IPS DF 4.7 (cell line): ENCODE data around the gene INPP4B.
"Not testable (repeated sequence)": the region's sequence is repeated elsewhere in the genome, so short reads cannot be mapped to it uniquely, and the experiment has no call there.

Source experiments
- DNase-seq: peaks from one replicate; pipeline ENCODE4 v3.0.0-alpha.2; 2013; ENCODE audit warnings: low spot score; ENCODE audit errors: extremely low read depth

Gene INPP4B

DNA sequence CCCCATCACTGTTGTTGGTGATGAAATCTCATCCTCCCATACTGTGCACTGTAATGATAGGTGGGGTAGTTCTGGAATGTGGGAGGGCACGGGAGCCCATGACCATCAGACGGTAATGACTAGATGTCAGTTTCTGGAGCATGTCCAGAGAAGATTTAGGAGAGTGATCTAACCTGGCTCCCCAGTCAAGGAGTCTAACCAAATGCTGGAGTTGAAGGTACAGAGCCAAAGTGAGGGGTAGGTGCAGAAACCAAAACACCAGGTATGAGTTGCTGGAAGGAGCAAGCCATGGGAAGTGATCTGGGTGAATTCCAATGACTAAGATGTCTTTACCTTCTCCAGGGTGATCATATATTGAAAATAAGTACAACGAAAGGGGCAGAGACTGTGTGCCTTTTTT lies 296.9 kb downstream of the INPP4B start:
- no peak for DNase-seq

DNA sequence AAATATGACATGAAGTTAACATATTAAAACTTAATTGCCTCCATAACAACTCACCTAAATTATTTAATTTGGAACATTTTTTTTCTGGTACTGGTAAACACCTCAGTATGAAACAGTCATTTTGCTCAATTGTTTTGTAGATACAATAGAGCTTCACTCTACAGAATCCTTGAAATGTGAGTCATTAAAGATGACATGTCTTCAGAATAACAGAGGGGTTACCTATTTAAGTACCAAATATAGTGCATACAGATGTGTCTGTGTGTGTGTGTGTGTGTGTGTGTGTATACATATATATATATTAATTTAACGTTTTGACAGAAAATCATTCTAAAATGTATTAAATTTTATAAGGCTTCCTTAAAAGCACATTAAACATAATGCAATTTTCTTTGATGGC lies 297.6 kb downstream of the INPP4B start:
- DNase-seq = no peak

DNA sequence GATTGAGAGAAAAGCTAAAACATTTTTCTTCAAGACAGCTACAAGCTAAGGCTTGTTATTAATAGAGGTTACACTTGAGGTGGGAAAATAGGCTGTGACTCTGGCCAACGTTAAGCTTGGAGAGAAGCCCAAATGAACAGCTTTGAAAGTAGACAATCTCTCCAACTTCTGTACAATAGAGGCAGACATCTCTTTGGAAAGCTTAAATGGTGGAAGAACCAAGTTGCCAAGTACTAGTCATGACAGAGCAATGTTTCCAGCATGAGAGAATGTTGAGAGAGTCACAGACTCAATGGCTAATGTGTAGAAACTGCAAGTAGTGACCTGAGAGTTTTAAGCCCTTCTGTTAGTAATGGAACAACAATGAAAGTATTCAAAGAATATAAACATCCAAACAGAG lies 298.1 kb downstream of the INPP4B start:
- no peak for DNase-seq

DNA sequence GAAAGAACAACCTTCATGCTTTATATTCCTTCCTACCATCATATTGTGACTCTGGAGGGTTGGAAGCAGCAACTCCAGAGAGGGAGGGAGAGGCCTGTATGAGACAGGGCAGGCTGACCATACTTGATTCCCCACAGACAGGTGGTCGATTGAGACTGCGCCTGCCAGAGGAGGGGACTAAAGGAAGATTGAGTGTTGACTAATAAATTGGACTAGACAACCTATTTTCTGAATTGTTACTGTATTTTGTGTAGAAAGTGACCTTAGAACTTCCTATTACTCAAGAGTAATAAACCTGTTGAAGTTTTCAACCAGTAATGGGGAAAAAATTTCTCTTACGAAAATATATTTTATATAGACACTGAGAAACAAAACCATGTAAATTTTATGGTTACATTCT lies 301.5 kb downstream of the INPP4B start:
- no peak for DNase-seq

DNA sequence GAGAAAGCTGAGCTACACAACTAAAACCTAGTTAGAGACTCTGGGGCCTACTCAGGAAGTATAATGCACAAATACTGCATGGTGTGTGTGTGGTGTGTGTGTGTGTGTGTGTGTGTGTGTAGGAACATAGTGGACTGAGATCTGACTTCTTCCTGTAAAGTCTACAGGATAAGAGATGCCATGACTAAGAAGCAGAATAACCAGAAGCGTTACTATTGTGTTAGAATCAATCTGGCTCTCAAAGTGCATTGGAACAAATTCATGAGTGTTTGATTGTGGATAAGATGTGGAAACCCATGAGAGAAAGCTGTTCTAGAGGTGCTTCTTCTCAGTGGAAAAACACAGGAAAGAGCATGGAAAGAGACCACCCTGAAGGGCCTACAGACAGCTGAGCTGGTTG lies 302.1 kb downstream of the INPP4B start:
- DNase-seq = no peak

DNA sequence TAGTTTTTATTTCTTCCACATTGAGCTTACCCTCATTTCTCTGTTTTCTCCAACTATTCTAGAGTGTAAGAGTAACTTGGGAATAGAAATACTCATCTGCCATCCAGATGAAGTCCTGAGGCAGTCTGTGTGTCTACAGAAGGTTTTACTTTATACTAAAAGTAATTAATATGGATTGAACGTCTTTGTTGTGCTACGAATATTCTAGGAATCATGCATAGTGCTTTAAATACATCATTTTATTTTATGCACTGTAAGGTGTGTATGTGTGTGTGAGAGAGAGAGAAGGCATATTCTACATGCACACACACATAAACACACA lies 305.7 kb downstream of the INPP4B start:
- no peak for DNase-seq

DNA sequence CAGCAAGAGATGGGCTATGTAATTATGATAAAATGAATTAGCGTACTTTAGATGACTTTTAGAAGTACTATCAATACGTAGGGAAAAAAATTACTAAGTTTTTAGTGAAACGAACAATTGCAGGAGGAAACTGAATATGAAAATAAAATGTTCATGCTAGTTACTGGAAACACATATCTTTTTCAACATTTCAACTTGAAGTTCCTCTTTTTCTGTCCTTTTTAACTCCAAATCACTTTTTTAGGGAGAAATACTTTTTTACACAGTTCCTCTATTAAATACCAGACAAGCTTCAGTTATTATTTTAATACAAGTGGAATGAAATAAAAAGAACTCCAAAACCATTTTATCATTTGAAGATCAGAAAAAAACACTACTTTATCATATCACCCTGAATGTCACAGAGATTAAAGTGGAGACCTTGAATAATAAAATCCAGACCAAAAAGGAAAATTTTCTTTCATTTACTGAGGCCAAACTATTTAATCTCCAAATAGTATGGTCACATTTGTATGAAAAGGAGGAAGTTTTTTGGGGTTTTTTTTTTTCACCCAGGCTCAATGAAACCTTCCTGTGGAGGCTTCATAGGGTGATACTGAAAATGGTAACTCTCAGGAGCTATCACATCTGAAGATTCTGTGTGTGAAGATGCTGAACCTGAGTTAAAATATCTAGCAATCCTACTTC lies 306.2 kb downstream of the INPP4B start:
- no peak for DNase-seq

DNA sequence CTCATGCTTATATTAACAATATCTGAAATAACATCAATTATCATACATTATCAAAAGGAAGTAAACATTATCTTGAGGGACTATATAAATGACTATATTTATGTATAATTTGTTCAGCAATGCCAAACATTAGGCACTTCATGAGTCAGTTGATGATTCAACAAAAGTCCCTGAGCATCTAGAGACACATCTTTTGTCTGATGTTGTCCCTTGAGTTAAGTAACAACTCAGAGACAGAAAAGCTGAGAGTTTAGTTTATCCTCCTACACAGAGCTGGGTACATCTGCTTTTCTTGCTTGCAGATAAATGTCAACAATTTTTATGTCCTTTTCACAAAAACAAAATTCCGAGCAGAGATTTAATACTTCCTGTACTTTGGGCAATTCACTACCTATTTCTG lies 311.1 kb downstream of the INPP4B start:
- no peak for DNase-seq

DNA sequence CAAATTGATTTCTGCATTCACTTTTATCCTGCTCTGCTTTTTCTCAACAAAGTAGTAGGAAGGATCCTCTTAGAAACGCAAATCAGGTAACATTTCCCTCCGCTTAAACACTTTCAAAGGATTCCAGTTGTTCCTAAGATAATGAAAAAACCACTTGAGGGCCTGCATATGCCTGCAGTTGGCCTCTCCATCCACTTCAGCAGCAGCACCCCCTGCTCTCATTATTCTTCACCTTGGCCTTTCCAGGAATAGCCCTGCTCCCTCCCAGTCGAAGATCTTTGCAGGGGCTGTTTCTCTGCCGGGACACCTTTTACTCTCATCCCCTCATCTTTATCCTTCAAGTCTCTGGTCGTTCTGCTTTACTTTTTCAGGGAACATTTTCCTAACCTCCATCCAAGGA lies 314.0 kb downstream of the INPP4B start:
- DNase-seq = no peak

DNA sequence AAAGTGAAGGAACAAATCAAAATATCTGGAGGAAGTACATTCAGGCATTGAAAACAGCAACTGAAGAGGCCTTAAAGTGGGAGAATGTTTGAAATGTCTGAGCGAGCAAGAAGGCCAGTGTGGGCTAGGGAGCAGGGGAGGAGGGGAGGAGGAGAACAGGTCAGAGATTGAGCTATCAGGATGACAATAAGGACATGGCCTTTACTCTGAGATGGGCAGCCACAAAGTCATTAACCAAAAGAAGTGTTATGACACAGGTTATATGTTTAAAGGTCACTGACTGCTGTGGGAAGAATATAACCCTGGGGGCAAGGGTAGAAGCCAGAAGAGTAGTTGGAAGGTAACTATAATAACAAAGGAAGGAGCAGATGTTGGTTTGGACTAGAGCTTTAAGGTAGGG lies 315.4 kb downstream of the INPP4B start:
- no peak for DNase-seq

DNA sequence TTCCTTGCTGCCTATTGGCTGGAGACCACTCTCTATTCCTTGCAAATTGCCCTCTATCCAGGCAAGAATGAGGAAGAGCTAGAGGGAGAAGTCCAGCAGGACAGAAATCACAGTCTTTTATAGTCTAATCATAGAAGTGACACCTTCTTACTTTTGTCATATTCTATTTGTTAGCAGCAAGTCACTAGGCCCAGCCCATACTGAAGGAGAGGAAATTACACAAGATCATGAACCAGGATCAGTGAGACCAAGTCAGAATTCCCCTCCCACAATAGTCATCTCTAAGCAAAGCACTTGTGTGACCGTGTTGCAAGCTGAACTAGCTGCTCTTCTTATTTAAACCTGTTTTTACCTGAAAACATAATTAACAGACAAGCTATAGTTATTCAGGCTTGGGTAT lies 317.7 kb downstream of the INPP4B start:
- DNase-seq = no peak

DNA sequence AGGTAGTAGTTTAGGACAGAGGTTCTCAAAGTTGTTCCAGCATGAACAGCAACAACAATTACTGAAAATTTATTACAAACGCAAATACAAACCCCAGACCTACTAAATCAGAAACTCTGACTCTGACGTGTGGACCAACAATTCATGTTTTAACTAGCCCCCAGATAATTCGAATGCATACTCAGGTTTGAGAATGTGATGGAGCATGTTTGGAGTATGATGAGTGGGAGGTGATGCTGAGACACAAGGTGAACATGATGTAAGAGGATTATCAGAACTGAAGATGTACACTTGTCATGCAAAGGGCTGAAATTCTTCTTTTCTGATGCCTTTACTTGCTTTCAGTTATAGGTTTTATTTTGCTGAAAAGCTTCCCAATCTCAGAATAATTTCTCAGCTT lies 323.0 kb downstream of the INPP4B start:
- no peak for DNase-seq

DNA sequence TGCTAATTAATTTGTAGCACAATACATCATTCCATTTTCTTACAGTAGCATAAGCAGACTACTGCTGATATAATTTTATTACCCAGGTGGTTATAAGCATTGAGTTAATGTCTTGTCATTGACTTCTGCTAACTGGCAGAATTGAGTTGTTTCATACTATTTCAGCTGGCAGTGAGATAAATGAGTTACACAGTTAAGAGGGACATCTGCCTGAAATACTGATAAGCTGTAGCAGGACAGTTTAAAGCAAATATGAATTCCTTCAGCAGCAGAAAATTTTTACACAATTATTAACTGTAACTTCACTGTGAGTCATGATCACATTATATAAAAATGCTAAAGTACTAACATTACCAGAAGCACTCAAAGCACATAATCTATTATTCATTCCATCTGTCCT lies 326.8 kb downstream of the INPP4B start:
- DNase-seq = no peak

DNA sequence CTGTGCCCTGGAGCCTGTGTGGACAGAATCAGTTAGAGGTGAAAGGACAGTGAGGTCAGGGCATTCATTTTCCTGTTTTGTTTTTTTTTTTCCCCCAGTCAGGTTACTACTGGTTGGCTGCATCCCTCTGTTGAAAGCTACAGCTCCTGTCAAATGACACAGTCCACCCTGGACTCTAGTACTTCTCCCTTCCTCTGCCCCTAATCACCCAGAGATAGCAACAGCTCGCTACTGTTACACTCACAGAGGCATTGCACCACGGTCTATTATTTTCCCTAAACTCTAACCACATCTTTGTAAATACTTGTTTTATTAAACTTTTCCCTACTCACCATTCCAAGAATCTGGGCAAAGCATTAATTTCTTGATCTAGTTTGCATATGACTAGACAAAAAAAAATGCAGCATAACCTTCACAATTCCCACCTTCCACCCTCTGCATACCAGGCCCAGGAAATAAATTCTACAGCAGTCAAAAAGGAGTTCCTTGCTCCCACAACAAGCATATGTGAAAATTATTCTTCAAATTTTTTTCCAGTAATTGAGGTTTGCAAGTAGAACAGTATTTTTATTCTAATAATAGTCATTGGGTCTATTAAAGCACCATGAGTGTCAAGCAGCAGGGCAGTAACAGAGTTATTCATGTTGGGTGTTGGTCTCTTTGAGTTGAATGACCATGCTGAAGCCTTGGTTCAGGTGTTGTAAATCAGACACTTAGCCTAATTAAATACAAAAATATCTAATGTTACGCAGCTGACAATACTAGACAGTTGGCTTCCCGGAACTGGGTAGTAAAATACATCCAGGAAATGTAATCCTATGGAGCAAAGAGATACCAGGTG lies 329.2 kb downstream of the INPP4B start:
- no peak for DNase-seq

DNA sequence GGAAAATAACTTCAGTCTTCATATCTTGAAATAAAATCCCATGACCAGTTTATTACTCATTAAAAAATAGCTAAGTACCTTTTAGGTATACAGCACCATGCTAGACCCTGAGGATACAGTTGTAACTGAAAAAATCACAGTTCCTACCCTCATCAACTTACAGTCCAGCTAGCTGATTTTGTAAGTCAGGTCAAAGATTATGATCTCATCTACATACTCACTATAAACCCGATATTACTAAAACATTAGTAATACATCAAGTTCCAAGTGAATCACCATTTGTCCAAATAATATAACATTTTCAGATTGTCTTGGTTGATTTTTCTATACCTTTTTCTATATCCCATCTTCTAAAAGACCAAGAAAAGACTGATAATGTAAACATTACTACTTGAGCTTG lies 333.9 kb downstream of the INPP4B start:
- no peak for DNase-seq

DNA sequence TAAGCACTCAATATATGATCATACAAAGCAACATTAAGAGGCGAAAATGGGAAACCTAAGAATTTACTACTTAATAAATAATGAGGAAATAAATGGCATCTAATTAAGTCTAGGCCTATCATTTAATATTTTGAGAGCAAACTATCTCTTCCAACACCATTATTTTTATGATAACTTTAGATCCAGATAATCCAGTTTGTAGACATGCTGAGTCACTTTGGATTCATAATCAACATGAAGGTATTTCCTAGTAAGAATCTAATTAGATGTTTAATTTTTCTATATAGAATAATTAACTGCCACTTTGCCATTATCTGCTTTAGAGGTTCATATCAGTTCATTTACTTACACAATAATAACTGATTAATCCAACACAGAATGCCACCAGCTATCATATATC lies 336.2 kb downstream of the INPP4B start:
- DNase-seq = no peak

DNA sequence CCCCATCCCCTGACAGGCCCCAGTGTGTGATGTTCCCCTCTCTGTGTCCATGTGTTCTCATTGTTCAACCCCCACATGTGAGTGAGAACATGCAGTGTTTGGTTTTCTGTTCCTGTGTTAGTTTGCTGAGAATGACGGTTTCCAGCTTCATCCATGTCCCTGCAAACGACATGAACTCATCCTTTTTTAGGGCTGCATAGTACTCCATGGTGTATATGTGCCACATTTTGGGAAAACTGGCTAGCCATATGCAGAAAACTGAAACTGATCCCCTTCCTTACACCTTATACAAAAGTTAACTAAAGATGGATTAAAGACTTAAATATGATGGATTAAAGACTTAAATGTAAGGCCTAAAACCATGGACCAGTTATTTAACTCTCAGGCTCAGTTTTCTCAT lies 336.7 kb downstream of the INPP4B start:
- DNase-seq = not testable (repeated sequence)

DNA sequence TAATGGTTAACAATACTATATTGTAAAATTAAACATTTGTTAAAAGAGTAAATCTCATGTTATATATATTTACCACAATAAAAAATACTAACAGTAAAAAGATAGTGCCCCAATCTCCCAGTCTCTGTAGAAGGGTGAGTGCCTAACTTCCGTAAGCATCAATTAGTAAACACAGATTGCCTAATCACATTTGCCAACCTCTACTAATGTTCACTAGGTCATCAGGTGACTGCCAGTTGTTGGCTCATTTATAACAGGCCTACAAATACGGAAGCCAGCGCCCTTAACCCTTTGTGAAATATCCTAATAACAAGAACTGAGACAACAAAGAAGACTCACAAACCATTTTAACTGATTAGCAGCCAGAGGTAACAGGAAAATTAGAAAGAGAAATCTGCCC lies 345.1 kb downstream of the INPP4B start:
- no peak for DNase-seq

DNA sequence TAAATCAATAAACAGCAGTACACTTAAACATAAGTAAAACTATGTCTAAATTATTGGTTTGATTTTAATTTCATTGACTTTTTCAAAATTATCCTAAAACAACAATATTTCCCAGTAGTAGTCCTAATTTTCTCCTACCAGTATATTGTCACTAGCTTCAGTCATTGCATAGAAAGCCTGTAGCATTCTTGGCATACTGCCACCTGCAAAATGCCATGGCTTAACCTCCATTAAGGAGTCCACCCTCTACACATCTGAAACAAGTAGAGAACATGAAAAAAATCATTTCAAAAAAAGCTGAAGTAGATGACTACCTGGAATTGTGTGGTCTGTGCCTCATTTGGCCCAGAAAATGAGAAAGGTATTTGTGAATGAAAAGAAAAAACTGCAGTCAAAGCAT lies 348.5 kb downstream of the INPP4B start:
- no peak for DNase-seq

DNA sequence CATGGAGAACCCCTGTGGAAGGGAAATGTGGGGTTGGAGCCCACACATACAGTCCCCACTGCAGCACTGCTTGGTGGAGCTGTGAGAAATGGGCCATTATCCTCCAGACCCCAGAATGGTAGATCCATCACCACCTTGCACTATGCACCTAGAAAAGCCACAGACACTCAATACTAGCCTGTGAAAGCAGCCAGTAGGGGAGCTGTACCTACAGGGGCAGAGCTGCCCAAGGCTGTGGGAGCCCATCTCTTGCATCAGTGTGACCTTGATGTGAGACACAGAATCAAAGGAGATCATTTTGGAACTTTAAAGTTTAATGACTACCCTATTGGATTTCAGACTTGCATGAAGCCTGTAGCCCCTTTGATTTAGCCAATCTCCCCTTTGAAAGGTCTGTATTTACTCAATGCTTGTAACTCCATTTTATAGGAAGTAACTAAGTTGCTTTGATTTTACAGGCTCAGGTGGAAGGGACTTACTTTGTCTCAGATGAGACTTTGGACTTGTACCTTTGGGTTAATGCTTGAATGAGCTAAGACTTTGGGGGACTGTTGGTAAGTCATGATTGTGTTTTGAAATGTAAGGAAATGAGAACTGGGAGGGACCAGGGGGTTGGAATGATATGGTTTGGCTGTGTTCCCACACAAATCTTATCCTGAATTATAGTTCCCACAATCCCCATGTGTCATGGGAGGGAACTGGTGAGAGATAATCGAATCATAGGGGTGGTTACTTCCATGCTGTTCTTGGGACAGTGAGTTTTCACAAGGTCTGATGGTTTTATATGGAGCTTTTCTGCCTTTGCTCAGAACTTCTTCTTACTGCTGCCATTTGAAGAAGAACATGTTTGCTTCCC lies 352.6 kb downstream of the INPP4B start:
- DNase-seq = no peak

DNA sequence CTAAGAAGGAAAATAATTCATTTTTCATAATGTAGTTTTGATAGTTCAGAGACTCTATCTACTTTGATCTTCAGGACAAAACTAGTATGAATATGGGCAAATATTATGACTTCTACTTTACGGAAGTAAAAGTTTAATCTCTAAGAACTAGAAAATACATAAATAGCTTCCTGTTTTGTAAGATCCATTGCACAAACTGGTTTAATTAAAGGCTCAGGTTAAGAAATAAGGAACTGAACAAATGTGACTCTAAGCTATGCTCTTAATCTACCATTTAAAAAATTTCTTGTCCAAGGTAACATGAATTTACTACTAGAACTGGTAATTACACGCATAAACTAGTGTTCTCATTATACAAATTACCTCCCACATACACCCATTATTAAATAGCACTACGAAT lies 360.6 kb downstream of the INPP4B start:
- no peak for DNase-seq

DNA sequence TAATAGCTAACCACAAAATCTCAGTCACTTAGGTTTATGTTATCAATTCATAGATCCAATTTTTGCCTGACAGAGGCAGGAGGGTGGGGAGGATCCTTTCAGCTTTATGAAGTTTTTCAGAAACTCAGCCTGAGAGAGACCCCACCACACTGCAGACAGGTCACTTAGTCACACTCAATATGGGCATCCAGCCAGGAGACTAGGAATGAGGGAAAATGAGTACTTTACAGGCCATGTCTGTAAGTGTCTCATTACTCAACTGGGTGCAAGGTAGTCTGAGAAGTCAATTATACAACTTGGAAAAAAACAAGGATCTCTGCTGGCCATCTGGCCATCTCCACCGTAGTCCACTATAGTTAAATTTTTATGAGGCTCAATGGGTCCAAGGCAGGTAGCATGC lies 365.9 kb downstream of the INPP4B start:
- DNase-seq = no peak
